ENCODE measurements around the gene MACROH2A2. TPM values are rescaled to one million over a fixed set of nuclear protein-coding genes. Genes with fewer than 3 reads are reported as not detected.

The MACROH2A2 gene
- polyA plus RNA-seq, 1 experiment, result 2.7 TPM

GRCh38 chr10:70048030-70048723, 4.5 kb upstream of the MACROH2A2 start:
- peaks cover 17% of the 10 kb centered on the region for H3K27me3 ChIP-seq (ENCODE audit: control insufficient read depth, insufficient read depth, low read length)
- CTCF ChIA-PET, result no interaction called here
- no peaks in the 10 kb centered on the region for H3K36me3 ChIP-seq (ENCODE audit: control insufficient read depth, insufficient read depth, low read length)
- POLR2A ChIA-PET, result no interaction called here
- no peak overlapping the region for H3K4me3 ChIP-seq (ENCODE audit: low read depth, low read length)
- no peak for TF ChIP-seq CTCF (IDR thresholded peaks at IDR 0.05; ENCODE audit: insufficient read depth, low read depth, low read length)
- no peak for DNase-seq (ENCODE audit: low read depth)

- ChIA-PET CTCF (no interaction called here), POLR2A (no interaction called here)
- no peaks in the 10 kb centered on the region for H3K36me3 ChIP-seq (ENCODE audit: control insufficient read depth, insufficient read depth, low read length)
- H3K4me3 ChIP-seq (ENCODE audit: low read depth, low read length), result no peak overlapping the region
- TF ChIP-seq CTCF (IDR thresholded peaks at IDR 0.05; ENCODE audit: insufficient read depth, low read depth, low read length), result no peak
- peaks cover 21% of the 10 kb centered on the region for H3K27me3 ChIP-seq (ENCODE audit: control insufficient read depth, insufficient read depth, low read length)
- no peak for DNase-seq (ENCODE audit: low read depth)
Observed at GRCh38 chr10:70051848-70052247, 798 bp upstream of the MACROH2A2 start.

GRCh38 chr10:70053218-70053840, 683 bp downstream of the MACROH2A2 start:
- no peak for DNase-seq (ENCODE audit: low read depth)
- ChIA-PET POLR2A (no interaction called here), CTCF (interaction anchor here (0.6 kb wide), 1 partner anchor 93 kb away, joined by 4 read pairs; the partner anchor contains the start of gene TYSND1)
- TF ChIP-seq CTCF (IDR thresholded peaks at IDR 0.05; ENCODE audit: insufficient read depth, low read depth, low read length), result no peak
- H3K4me3 ChIP-seq (ENCODE audit: low read depth, low read length), result peak overlapping the region; percentile 54
- H3K27me3 ChIP-seq (ENCODE audit: control insufficient read depth, insufficient read depth, low read length), result peaks cover 21% of the 10 kb centered on the region
- no peaks in the 10 kb centered on the region for H3K36me3 ChIP-seq (ENCODE audit: control insufficient read depth, insufficient read depth, low read length)

- no peaks in the 10 kb centered on the region for H3K36me3 ChIP-seq (ENCODE audit: control insufficient read depth, insufficient read depth, low read length)
- DNase-seq (ENCODE audit: low read depth), result no peak
- ChIA-PET CTCF (interaction anchor here (0.6 to 1.1 kb wide), 2 partner anchors 92 to 95 kb away, joined by 4 read pairs; partner anchors contain the start of gene TYSND1), POLR2A (no interaction called here)
- peak overlapping the region; percentile 54 for H3K4me3 ChIP-seq (ENCODE audit: low read depth, low read length)
- H3K27me3 ChIP-seq (ENCODE audit: control insufficient read depth, insufficient read depth, low read length), result peaks cover 21% of the 10 kb centered on the region
- peak; percentile 15; the same call in 1 of the 2 replicates for TF ChIP-seq CTCF (IDR thresholded peaks at IDR 0.05; ENCODE audit: insufficient read depth, low read depth, low read length)
Observed at GRCh38 chr10:70053841-70054288, 1.2 kb downstream of the MACROH2A2 start.

GRCh38 chr10:70054902-70055301, 2.3 kb downstream of the MACROH2A2 start:
- CTCF ChIA-PET, result interaction anchor here (1.1 kb wide), 1 partner anchor 97 kb away, joined by 4 read pairs; no protein-coding TSS in a partner anchor
- Histone ChIP-seq H3K27me3 (ENCODE audit: control insufficient read depth, insufficient read depth, low read length) (peaks cover 21% of the 10 kb centered on the region), H3K36me3 (ENCODE audit: control insufficient read depth, insufficient read depth, low read length) (no peaks in the 10 kb centered on the region), H3K4me3 (ENCODE audit: low read depth, low read length) (no peak overlapping the region)
- TF ChIP-seq CTCF (IDR thresholded peaks at IDR 0.05; ENCODE audit: insufficient read depth, low read depth, low read length), result no peak
- no peak for DNase-seq (ENCODE audit: low read depth)
- POLR2A ChIA-PET, result no interaction called here

Measured in BJ (cell line).